ENCODE results near the gene C11orf98. TPM values are rescaled to one million over a fixed set of nuclear protein-coding genes. Genes with fewer than 3 reads are reported as not detected.

Gene C11orf98
- total RNA-seq, 1 experiment from 2014 or later, result 154 TPM

DNA sequence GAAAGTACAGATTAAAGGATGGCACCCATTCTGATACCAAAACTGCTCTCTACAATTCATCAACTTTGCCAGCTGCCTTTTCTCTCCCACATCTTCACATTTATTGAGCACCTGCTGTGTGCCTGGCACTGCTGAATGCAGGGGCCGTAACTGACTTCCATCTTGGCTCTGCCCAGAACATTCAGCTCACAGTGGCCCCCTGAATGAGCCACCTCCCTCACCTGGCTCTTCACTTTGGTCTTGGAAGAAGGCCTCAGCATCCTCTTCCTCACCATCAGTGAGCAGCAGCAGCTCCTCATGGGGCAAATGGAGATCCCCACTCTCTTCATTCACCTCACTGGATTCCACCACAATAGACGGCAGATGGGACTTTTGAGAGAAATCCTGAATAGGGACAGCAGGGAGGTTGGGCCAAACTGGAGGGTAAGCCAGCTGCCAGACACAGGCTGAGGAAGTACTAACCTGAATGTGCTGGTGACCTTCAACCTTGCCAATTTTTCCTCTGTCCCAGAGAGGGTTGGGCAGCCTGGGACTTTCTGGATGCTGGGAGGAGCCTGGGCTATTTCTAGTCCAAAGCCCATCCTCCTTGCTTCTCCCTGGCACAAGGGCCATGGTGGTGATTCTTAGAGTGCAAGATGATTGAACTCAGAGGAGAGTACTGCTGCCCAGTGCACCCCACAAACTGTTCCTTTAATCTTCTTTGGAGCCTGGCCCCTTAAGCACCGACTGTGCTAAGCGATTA is 4.6 kb upstream of the C11orf98 start (continued):
- TF ChIP-seq ZNF671 (CRISPR knock-in tag; IDR thresholded peaks at IDR 0.05), result no peak

DNA sequence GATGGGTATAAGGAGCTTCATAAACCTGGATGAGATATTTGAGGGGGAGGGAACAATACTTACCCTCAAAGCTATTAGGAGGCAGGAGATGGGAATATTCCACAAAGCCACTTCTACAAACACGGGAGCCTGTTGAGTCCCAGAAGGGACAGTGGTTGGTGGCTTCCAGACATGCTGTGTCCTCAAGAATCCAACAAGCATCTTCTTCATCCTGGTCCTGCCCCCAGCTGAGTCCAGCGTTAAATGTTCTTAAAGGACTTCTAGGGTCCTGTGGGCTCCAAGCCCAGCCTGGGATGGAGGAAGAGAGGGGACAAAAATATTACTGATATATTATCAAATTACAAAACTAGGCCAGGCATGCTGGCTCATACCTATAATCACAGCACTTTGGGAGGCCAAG is 2.5 kb upstream of the C11orf98 start:
- Mint-ChIP-seq H3K36me3 (peaks cover 28% of the 10 kb centered on the region), H3K4me3 (peak overlapping the region; percentile 97), H3K27me3 (ENCODE audit: low read depth) (no peaks in the 10 kb centered on the region), H3K27ac (peak overlapping the region; percentile 88), H3K9me3 (no peaks in the 10 kb centered on the region), H3K4me1 (peaks cover 24% of the 10 kb centered on the region)
- DNase-seq (ENCODE audit: low spot score) (no peak), ATAC-seq (no peak)
- TF ChIP-seq, protein P1, sequence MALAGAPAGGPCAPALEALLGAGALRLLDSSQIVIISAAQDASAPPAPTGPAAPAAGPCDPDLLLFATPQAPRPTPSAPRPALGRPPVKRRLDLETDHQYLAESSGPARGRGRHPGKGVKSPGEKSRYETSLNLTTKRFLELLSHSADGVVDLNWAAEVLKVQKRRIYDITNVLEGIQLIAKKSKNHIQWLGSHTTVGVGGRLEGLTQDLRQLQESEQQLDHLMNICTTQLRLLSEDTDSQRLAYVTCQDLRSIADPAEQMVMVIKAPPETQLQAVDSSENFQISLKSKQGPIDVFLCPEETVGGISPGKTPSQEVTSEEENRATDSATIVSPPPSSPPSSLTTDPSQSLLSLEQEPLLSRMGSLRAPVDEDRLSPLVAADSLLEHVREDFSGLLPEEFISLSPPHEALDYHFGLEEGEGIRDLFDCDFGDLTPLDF (CRISPR knock-in tag; IDR thresholded peaks at IDR 0.05), result no peak
- 0 out of 2 replicates have a peak, but pooled peaks have one; percentile 24 for TF ChIP-seq ETV6 (CRISPR knock-in tag; IDR thresholded peaks at IDR 0.05)
- TF ChIP-seq, protein P2, sequence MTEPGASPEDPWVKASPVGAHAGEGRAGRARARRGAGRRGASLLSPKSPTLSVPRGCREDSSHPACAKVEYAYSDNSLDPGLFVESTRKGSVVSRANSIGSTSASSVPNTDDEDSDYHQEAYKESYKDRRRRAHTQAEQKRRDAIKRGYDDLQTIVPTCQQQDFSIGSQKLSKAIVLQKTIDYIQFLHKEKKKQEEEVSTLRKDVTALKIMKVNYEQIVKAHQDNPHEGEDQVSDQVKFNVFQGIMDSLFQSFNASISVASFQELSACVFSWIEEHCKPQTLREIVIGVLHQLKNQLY (CRISPR knock-in tag; IDR thresholded peaks at IDR 0.05), result no peak
- TF ChIP-seq, protein P3, sequence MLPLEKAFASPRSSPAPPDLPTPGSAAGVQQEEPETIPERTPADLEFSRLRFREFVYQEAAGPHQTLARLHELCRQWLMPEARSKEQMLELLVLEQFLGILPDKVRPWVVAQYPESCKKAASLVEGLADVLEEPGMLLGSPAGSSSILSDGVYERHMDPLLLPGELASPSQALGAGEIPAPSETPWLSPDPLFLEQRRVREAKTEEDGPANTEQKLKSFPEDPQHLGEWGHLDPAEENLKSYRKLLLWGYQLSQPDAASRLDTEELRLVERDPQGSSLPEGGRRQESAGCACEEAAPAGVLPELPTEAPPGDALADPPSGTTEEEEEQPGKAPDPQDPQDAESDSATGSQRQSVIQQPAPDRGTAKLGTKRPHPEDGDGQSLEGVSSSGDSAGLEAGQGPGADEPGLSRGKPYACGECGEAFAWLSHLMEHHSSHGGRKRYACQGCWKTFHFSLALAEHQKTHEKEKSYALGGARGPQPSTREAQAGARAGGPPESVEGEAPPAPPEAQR (CRISPR knock-in tag; IDR thresholded peaks at IDR 0.05), result no peak
- peak; percentile 14; the same call in 1 of the 2 replicates for TF ChIP-seq PRRX2 (CRISPR knock-in tag; IDR thresholded peaks at IDR 0.05)
- TF ChIP-seq OVOL2 (CRISPR knock-in tag; IDR thresholded peaks at IDR 0.05; ENCODE audit: borderline replicate concordance), result no peak
- 0 out of 2 replicates have a peak, but pooled peaks have one; percentile 55 for TF ChIP-seq NFATC4 (CRISPR knock-in tag; IDR thresholded peaks at IDR 0.05)
- TF ChIP-seq, protein P4, sequence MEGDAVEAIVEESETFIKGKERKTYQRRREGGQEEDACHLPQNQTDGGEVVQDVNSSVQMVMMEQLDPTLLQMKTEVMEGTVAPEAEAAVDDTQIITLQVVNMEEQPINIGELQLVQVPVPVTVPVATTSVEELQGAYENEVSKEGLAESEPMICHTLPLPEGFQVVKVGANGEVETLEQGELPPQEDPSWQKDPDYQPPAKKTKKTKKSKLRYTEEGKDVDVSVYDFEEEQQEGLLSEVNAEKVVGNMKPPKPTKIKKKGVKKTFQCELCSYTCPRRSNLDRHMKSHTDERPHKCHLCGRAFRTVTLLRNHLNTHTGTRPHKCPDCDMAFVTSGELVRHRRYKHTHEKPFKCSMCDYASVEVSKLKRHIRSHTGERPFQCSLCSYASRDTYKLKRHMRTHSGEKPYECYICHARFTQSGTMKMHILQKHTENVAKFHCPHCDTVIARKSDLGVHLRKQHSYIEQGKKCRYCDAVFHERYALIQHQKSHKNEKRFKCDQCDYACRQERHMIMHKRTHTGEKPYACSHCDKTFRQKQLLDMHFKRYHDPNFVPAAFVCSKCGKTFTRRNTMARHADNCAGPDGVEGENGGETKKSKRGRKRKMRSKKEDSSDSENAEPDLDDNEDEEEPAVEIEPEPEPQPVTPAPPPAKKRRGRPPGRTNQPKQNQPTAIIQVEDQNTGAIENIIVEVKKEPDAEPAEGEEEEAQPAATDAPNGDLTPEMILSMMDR (IDR thresholded peaks at IDR 0.05), result no peak
- TF ChIP-seq EMX1 (CRISPR knock-in tag; IDR thresholded peaks at IDR 0.05), result peak; percentile 41; the same call in 1 of the 2 replicates
- TF ChIP-seq, protein P5, sequence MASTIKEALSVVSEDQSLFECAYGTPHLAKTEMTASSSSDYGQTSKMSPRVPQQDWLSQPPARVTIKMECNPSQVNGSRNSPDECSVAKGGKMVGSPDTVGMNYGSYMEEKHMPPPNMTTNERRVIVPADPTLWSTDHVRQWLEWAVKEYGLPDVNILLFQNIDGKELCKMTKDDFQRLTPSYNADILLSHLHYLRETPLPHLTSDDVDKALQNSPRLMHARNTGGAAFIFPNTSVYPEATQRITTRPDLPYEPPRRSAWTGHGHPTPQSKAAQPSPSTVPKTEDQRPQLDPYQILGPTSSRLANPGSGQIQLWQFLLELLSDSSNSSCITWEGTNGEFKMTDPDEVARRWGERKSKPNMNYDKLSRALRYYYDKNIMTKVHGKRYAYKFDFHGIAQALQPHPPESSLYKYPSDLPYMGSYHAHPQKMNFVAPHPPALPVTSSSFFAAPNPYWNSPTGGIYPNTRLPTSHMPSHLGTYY (CRISPR knock-in tag; IDR thresholded peaks at IDR 0.05), result 0 out of 2 replicates have a peak, but pooled peaks have one; percentile 21
- POLR2A ChIA-PET, result interaction anchor here (0.6 to 3.2 kb wide), 7 partner anchors 9 to 76 kb away, joined by 4 to 42 read pairs (median 6); partner anchors contain the start of genes B3GAT3, BSCL2, GNG3 and TUT1
- CTCF ChIA-PET, result interaction anchor here (0.8 to 2.6 kb wide), 7 partner anchors 13 to 243 kb away, joined by 3 to 12 read pairs (median 4); partner anchors contain the start of gene TUT1

DNA sequence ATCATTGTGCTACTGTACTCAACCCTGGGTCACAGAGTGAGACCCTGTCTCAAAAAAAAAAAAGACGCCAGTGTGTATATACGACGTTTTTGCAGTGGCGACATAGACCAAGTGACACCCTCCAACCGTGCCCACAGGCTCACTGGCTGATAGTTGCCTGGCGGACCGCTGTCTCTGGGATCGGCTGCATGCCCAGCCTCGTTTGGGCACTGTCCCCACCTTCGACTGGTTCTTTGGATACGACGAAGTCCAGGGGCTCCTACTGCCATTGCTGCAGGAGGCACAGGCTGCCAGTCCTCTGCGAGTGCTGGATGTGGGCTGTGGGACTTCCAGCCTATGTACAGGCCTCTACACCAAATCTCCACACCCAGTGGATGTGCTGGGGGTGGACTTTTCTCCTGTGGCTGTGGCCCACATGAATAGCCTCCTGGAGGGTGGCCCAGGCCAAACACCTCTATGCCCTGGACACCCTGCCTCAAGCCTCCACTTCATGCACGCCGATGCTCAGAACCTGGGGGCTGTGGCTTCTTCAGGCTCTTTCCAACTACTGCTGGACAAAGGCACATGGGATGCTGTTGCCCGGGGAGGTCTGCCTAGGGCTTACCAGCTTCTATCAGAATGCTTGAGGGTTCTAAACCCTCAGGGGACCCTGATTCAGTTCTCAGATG is 1.4 kb upstream of the C11orf98 start:
- CTCF ChIA-PET, result interaction anchor here (0.8 to 1.9 kb wide), 5 partner anchors 28 to 122 kb away, joined by 3 to 12 read pairs (median 3); partner anchors contain the start of gene TUT1
- H3K4me1 Mint-ChIP-seq, result peaks cover 20% of the 10 kb centered on the region
- H3K27me3 Mint-ChIP-seq (ENCODE audit: low read depth), result no peaks in the 10 kb centered on the region
- POLR2A ChIA-PET, result interaction anchor here (1.1 to 3.2 kb wide), 9 partner anchors 8 to 190 kb away, joined by 3 to 42 read pairs (median 13); partner anchors contain the start of genes B3GAT3, BSCL2, GANAB and GNG3
- H3K9me3 Mint-ChIP-seq, result no peaks in the 10 kb centered on the region
- peaks cover 30% of the 10 kb centered on the region for H3K36me3 Mint-ChIP-seq
- ATAC-seq, result no peak
- peak overlapping the region; percentile 97 for H3K4me3 Mint-ChIP-seq
- peak overlapping the region; percentile 88 for H3K27ac Mint-ChIP-seq
- DNase-seq (ENCODE audit: low spot score), result no peak
- TF ChIP-seq NFATC4 (CRISPR knock-in tag; IDR thresholded peaks at IDR 0.05) (peak; percentile 19), ETV6 (CRISPR knock-in tag; IDR thresholded peaks at IDR 0.05) (no peak), ZNF671 (CRISPR knock-in tag; IDR thresholded peaks at IDR 0.05) (no peak; the same call in 1 of the 2 replicates), EMX1 (CRISPR knock-in tag; IDR thresholded peaks at IDR 0.05) (peak; percentile 85; the same call in 1 of the 2 replicates), ZNF423 (CRISPR knock-in tag; IDR thresholded peaks at IDR 0.05) (no peak)
- TF ChIP-seq, protein P6, sequence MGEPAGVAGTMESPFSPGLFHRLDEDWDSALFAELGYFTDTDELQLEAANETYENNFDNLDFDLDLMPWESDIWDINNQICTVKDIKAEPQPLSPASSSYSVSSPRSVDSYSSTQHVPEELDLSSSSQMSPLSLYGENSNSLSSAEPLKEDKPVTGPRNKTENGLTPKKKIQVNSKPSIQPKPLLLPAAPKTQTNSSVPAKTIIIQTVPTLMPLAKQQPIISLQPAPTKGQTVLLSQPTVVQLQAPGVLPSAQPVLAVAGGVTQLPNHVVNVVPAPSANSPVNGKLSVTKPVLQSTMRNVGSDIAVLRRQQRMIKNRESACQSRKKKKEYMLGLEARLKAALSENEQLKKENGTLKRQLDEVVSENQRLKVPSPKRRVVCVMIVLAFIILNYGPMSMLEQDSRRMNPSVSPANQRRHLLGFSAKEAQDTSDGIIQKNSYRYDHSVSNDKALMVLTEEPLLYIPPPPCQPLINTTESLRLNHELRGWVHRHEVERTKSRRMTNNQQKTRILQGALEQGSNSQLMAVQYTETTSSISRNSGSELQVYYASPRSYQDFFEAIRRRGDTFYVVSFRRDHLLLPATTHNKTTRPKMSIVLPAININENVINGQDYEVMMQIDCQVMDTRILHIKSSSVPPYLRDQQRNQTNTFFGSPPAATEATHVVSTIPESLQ (CRISPR knock-in tag; IDR thresholded peaks at IDR 0.05), result no peak
- TF ChIP-seq, protein P7, sequence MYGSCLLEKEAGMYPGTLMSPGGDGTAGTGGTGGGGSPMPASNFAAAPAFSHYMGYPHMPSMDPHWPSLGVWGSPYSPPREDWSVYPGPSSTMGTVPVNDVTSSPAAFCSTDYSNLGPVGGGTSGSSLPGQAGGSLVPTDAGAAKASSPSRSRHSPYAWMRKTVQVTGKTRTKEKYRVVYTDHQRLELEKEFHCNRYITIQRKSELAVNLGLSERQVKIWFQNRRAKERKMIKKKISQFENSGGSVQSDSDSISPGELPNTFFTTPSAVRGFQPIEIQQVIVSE (CRISPR knock-in tag; IDR thresholded peaks at IDR 0.05; ENCODE audit: borderline replicate concordance), result no peak
- TF ChIP-seq, protein P8, sequence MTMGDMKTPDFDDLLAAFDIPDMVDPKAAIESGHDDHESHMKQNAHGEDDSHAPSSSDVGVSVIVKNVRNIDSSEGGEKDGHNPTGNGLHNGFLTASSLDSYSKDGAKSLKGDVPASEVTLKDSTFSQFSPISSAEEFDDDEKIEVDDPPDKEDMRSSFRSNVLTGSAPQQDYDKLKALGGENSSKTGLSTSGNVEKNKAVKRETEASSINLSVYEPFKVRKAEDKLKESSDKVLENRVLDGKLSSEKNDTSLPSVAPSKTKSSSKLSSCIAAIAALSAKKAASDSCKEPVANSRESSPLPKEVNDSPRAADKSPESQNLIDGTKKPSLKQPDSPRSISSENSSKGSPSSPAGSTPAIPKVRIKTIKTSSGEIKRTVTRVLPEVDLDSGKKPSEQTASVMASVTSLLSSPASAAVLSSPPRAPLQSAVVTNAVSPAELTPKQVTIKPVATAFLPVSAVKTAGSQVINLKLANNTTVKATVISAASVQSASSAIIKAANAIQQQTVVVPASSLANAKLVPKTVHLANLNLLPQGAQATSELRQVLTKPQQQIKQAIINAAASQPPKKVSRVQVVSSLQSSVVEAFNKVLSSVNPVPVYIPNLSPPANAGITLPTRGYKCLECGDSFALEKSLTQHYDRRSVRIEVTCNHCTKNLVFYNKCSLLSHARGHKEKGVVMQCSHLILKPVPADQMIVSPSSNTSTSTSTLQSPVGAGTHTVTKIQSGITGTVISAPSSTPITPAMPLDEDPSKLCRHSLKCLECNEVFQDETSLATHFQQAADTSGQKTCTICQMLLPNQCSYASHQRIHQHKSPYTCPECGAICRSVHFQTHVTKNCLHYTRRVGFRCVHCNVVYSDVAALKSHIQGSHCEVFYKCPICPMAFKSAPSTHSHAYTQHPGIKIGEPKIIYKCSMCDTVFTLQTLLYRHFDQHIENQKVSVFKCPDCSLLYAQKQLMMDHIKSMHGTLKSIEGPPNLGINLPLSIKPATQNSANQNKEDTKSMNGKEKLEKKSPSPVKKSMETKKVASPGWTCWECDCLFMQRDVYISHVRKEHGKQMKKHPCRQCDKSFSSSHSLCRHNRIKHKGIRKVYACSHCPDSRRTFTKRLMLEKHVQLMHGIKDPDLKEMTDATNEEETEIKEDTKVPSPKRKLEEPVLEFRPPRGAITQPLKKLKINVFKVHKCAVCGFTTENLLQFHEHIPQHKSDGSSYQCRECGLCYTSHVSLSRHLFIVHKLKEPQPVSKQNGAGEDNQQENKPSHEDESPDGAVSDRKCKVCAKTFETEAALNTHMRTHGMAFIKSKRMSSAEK (CRISPR knock-in tag; IDR thresholded peaks at IDR 0.05; ENCODE audit: borderline replicate concordance), result 0 out of 2 replicates have a peak, but pooled peaks have one; percentile 55

All from WTC11 (cell line).